Spleen (tissue), 3 donors: ENCODE data around the gene RANBP9.

Experiments used
- POLR2A ChIP-seq, 3 donors: fragments of 450-650 bp; IDR thresholded peaks; one replicate each; pipeline ENCODE4 v1.5.1; 2017; ENCODE audit warnings: antibody characterized with exemption in 3 of 3, mild to moderate bottlenecking in 1 of 3
- POLR2AphosphoS5 ChIP-seq, 3 donors: sonication (generic); formaldehyde crosslinking; IDR thresholded peaks; one replicate each; pipeline ENCODE4 v1.5.1; 2017; ENCODE audit warnings: antibody characterized with exemption in 3 of 3

GRCh38 chr6:13708736-13709135 is 2.9 kb downstream of the RANBP9 start:
- TF ChIP-seq POLR2AphosphoS5 (IDR thresholded peaks at IDR 0.05) (no peak), POLR2A (IDR thresholded peaks at IDR 0.05) (no peak)
